GM12801 (cell line): ENCODE data around the gene FBL.

Experiments
- CTCF ChIP-seq: IDR thresholded peaks from one replicate; pipeline ENCODE4 v1.5.1; 2011; ENCODE audit warnings: control low read depth; ENCODE audit not compliant: insufficient read length; ENCODE audit errors: extremely low read depth

Gene FBL

GRCh38 chr19:39802958-39803357 lies 43.2 kb downstream of the FBL start:
- no peak for TF ChIP-seq CTCF

- TF ChIP-seq CTCF: no peak
Measured at GRCh38 chr19:39797083-39797482, 49.1 kb downstream of the FBL start.

GRCh38 chr19:39796000-39796498 lies 50.1 kb downstream of the FBL start:
- TF ChIP-seq CTCF: no peak

GRCh38 chr19:39795001-39795400 lies 51.2 kb downstream of the FBL start:
- TF ChIP-seq CTCF: no peak

GRCh38 chr19:39792999-39793546 lies 53.1 kb downstream of the FBL start:
- TF ChIP-seq CTCF: no peak

GRCh38 chr19:39788244-39788643 lies 57.9 kb downstream of the FBL start:
- no peak for TF ChIP-seq CTCF
